Caco-2 (cell line): ENCODE measurements around the gene SH3RF1. TPM values are rescaled to one million over a fixed set of nuclear protein-coding genes. Genes with fewer than 3 reads are reported as not detected.
"Not testable (repeated sequence)": the region's sequence is repeated elsewhere in the genome, so short reads cannot be mapped to it uniquely, and the experiment has no call there.

Experiments
- BruUV-seq: library from RNA; stranded (reverse); fragments of 400-500 nt; replicated peaks from 2 replicates; lab custom pipeline; 2021; lab: Mats Ljungman, UMichigan
- CTCF ChIA-PET: fragments of 300-600 bp; sonication (Branson Sonifier 250); formaldehyde crosslinking; loops from one replicate; lab custom pipeline; 2022; ENCODE audit warnings: antibody characterized with exemption; lab: Charles Lee
- POLR2A ChIA-PET: fragments of 300-600 bp; sonication (Branson Sonifier 250); formaldehyde crosslinking; loops from one replicate; lab custom pipeline; 2022; ENCODE audit warnings: antibody characterized with exemption; lab: Charles Lee
- DNase-seq, 2 experiments: peaks; one replicate each; pipeline versions ENCODE4 v3.0.0 to v3.0.0-alpha.2; 2020 to 2022
- H3K27me3 ChIP-seq: replicated peaks from 2 replicates; pipeline ENCODE4 v1.6.0; 2011; ENCODE audit warnings: low read length; ENCODE audit not compliant: control insufficient read depth, insufficient read depth
- H3K36me3 ChIP-seq: 2 replicates; pipeline ENCODE4 v1.5.1; 2011; ENCODE audit warnings: low read length; ENCODE audit not compliant: control insufficient read depth, insufficient read depth
- H3K4me1 ChIP-seq: fragments of 250-450 bp; sonication (Bioruptor Pico); 2 replicates; pipeline ENCODE4 v1.5.1; 2020; ENCODE audit warnings: mild to moderate bottlenecking
- H3K4me3 ChIP-seq: 2 replicates; pipeline ENCODE4 v1.5.1; 2011; ENCODE audit warnings: low read depth, mild to moderate bottlenecking, control low read depth, low read length
- H3K9me3 ChIP-seq: fragments of 250-450 bp; sonication (Bioruptor Pico); 2 replicates; pipeline ENCODE4 v1.5.1; 2020; ENCODE audit warnings: mild to moderate bottlenecking, moderate library complexity
- H3K27ac Mint-ChIP-seq: one replicate; pipeline ENCODE4 v1.8.0; 2022; ENCODE audit warnings: mixed read lengths; ENCODE audit not compliant: unreplicated experiment
- H3K27me3 Mint-ChIP-seq: one replicate; pipeline ENCODE4 v1.8.0; 2022; ENCODE audit warnings: mixed read lengths; ENCODE audit not compliant: insufficient read depth, unreplicated experiment
- H3K36me3 Mint-ChIP-seq: one replicate; pipeline ENCODE4 v1.8.0; 2022; ENCODE audit warnings: mild to moderate bottlenecking, mixed read lengths; ENCODE audit not compliant: insufficient read depth, unreplicated experiment
- H3K4me1 Mint-ChIP-seq: one replicate; pipeline ENCODE4 v1.8.0; 2022; ENCODE audit warnings: low read depth, mixed read lengths; ENCODE audit not compliant: unreplicated experiment
- H3K4me3 Mint-ChIP-seq: one replicate; pipeline ENCODE4 v1.8.0; 2022; ENCODE audit warnings: mild to moderate bottlenecking, moderate library complexity, mixed read lengths; ENCODE audit not compliant: unreplicated experiment
- H3K9me3 Mint-ChIP-seq: one replicate; pipeline ENCODE4 v1.8.0; 2022; ENCODE audit warnings: mixed read lengths; ENCODE audit not compliant: unreplicated experiment
- CTCF ChIP-seq, 2 experiments: fragments of 200-600 bp in 1 of 2; IDR thresholded peaks; 1 replicate in 1 of 2; 2 replicates in 1 of 2; pipeline versions ENCODE4 v1.5.1 to v1.8.0; 2011 to 2022; ENCODE audit warnings: antibody characterized with exemption in 1 of 2, control low read depth in 1 of 2, inconsistent platforms in 1 of 2, low read depth in 1 of 2, low read length in 1 of 2, mild to moderate bottlenecking in 1 of 2, moderate library complexity in 1 of 2; ENCODE audit not compliant: insufficient read depth in 1 of 2, severe bottlenecking in 1 of 2, unreplicated experiment in 1 of 2
- intact Hi-C: fragments of 100-400 bp; cut with micrococcal nuclease; formaldehyde crosslinking; loops from one replicate; pipeline ENCODE4 v1.10.0; 2022; ENCODE audit not compliant: unreplicated experiment
- total RNA-seq: library from RNA; stranded (reverse); gene quantifications from 2 replicates; pipeline ENCODE4 v1.2.3, GENCODE V29; 2022

SH3RF1 gene
- total RNA-seq, 1 experiment from 2014 or later: 25.1 TPM

- no peak for DNase-seq
- Histone ChIP-seq H3K27me3 (no peaks in the 10 kb centered on the region), H3K36me3 (no peaks in the 10 kb centered on the region), H3K9me3 (no peaks in the 10 kb centered on the region), H3K4me3 (no peak overlapping the region), H3K4me1 (peaks cover 12% of the 10 kb centered on the region)
- BruUV-seq: no TSS peak
- Mint-ChIP-seq H3K9me3 (no peaks in the 10 kb centered on the region), H3K27me3 (no peaks in the 10 kb centered on the region), H3K4me1 (peaks cover 12% of the 10 kb centered on the region), H3K36me3 (no peaks in the 10 kb centered on the region), H3K4me3 (no peak overlapping the region), H3K27ac (no peak overlapping the region)
- no peak for TF ChIP-seq CTCF (IDR thresholded peaks at IDR 0.05; ENCODE audit: insufficient read depth in 1 of 2, low read depth in 1 of 2, low read length in 1 of 2, severe bottlenecking in 1 of 2, unreplicated experiment in 1 of 2)
- CTCF ChIA-PET: no interaction called here
- intact Hi-C loops: no loop called here
- POLR2A ChIA-PET: no interaction called here
These were observed 22.8 kb upstream of the SH3RF1 start for GRCh38 chr4:169293343-169294176.

GRCh38 chr4:169287983-169288382 lies 17.2 kb upstream of the SH3RF1 start:
- CTCF ChIA-PET, H3K4me3 Mint-ChIP-seq, H3K36me3 Mint-ChIP-seq, BruUV-seq, H3K27me3 Mint-ChIP-seq, H3K9me3 Mint-ChIP-seq, POLR2A ChIA-PET, intact Hi-C loops, H3K36me3 ChIP-seq, H3K27me3 ChIP-seq, H3K9me3 ChIP-seq, DNase-seq, H3K4me3 ChIP-seq, H3K27ac Mint-ChIP-seq: not testable (repeated sequence)
- peaks cover 12% of the 10 kb centered on the region for H3K4me1 Mint-ChIP-seq
- peaks cover 14% of the 10 kb centered on the region for H3K4me1 ChIP-seq

- no peak for DNase-seq
- intact Hi-C loops: no loop called here
- H3K27ac Mint-ChIP-seq: no peak overlapping the region
- ChIA-PET POLR2A (no interaction called here), CTCF (no interaction called here)
- H3K4me1 Mint-ChIP-seq: peaks cover 8% of the 10 kb centered on the region
- Histone ChIP-seq H3K4me1 (peaks cover 19% of the 10 kb centered on the region), H3K27me3 (no peaks in the 10 kb centered on the region), H3K9me3 (no peaks in the 10 kb centered on the region), H3K4me3 (no peak overlapping the region), H3K36me3 (no peaks in the 10 kb centered on the region)
- H3K27me3 Mint-ChIP-seq: no peaks in the 10 kb centered on the region
- TF ChIP-seq CTCF (IDR thresholded peaks at IDR 0.05; ENCODE audit: insufficient read depth in 1 of 2, low read depth in 1 of 2, low read length in 1 of 2, severe bottlenecking in 1 of 2, unreplicated experiment in 1 of 2): peak in 1 of 2 experiments; percentile 14
- H3K36me3 Mint-ChIP-seq: no peaks in the 10 kb centered on the region
- no TSS peak for BruUV-seq
- H3K9me3 Mint-ChIP-seq: no peaks in the 10 kb centered on the region
- no peak overlapping the region for H3K4me3 Mint-ChIP-seq
These were observed 16.0 kb upstream of the SH3RF1 start for GRCh38 chr4:169286562-169287301.
